ENCODE measurements around the gene TMEM260.
"Not testable (repeated sequence)": the region's sequence is repeated elsewhere in the genome, so short reads cannot be mapped to it uniquely, and the experiment has no call there.

Gene TMEM260

DNA sequence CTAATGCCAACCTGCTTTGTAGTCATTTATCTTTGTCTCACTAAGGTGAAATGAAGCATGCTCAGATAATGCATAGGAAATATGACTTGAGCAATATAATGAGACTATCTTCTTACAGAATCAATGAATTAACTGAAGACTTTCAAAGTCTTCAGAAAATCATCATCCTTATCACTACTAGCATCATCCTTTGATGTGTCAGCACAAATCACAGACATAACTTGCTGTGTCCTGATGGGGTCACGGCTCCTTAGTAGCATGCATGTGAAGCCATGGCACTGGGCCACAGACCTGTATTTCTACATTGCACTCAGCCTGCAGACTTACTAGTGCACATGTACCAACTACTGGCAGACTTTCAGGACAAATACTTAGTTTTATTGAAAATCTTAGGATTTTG is 18.9 kb downstream of the TMEM260 start:
- DNase-seq (ENCODE audit: low spot score), result no peak

DNA sequence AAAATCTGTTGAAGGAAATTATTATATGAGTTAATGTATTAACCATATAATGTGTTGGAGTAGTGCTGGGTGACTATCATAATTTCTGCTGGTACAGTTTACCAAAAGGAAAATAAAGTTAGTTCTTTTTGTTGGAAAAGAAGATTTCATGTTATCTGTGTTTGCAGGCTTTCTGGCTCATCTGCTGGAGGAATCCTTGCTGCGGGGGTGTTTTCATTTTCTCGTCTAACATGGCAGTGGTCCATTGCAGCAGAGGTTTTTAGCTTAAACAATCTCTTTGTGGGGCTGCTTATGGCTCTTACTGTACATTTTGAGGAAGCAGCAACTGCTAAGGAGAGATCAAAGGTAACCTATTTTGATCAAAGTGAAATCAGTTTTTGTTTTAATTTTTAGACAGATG is 24.1 kb downstream of the TMEM260 start:
- no peak for DNase-seq (ENCODE audit: low spot score)

DNA sequence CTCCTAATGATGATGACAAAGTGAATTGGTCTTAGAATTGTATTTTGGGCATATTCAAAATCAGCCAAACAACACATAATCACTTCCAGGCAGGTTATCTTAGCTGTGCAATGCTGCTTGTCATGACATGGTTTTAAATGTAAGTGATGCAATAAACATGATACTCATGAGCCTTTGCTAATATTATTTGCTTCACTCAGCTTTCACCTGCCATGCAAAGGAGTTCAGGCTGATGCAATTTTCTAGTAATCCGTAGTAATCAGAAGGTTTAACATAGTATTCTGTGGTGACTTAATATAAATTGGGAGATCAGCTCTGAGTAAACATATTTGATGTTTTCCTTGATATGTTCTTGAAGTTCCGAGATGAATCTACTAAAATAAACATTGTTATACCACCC is 29.1 kb downstream of the TMEM260 start:
- DNase-seq (ENCODE audit: low spot score), result no peak

DNA sequence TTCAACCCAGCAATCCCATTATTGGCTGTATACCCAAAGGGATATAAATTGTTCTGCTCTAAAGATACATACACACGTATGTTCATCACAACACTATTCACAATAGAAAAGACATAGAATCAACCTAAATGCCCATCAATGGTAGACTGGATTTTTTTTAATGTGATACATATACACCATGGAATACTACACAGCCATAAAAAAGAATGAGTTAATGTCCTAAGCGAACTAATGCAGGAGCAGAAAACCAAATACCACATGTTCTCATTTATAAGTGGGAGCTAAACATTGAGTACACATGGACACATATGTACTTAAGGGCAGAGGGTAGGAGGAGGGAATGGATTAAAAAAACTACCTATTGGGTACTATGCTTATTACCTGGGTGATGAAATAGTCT is 32.1 kb downstream of the TMEM260 start:
- not testable (repeated sequence) for DNase-seq (ENCODE audit: low spot score)

DNA sequence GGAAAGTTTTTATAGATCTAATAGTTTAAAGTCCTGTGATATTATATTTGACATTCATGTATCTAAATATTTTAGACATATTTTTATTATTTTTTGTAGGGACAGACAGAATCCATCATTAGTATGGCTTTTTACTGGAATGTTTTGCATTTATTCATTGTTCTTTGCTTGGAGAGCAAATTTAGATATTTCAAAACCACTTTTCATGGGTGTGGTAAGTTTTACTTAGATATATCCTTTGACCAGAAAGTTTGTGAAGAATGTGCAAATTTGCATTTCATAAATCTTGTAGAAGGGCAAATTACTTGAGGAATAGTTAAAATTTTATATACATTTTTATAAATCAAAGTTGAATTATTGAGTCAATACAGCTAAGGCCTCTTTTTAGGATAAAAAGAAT is 37.5 kb downstream of the TMEM260 start:
- DNase-seq (ENCODE audit: low spot score), result no peak

DNA sequence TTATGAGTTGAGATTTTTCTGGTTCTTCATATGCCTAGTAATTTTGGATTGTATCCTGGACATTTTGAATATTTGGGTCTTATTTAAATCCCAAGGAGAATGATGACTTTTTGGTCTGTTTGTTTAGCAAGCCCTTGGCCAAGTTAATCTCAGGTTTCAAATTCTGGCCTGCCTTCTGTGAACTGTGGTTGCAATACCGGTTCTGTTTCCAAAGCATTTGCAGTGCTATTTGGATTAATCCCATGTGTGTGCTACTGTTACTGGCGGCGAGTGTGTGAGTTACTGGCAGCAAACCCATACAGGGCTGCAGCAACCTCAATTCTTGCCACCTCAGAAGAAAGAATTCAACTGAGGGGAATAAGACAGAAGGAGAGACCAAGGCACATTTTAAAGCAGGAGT is 51.1 kb downstream of the TMEM260 start:
- no peak for DNase-seq (ENCODE audit: low spot score)

DNA sequence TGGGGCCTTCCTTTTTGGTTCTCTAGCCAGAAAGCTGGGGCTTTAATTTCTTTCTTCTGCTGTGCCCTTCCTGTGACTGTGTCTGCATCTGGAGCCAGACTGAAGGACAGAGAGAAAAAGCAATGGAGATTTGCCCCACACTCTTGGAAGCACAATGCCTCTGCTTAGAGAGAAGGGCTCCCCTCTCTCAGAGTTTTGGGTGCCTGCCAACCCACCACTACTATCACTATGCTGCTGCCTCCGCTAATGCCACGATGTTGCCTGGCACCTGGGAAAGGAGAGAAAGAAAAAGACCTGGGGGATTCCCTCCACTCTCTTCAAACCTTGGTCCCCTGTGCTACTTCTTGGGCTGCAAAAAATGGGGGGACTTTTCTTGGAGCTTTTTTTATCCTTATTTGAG is 52.6 kb downstream of the TMEM260 start:
- DNase-seq (ENCODE audit: low spot score), result no peak

DNA sequence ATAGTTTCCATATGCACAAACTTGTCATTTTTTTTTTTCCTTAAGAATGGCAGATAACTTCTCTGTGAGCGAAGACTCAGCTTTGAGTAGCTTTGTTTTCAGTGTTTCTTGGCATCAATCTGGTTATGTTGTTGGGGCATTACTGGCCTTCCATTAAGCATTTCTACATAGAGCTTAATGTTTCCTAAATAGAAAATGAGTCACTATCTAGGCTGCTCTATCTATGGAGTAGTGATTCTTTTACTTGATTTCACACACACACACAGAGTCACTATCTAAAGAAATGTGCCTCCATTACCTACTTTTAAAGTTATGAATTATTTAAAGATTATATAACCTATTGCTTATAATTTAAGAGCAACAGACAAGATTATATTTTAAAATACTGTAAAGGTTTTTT is 53.9 kb downstream of the TMEM260 start:
- DNase-seq (ENCODE audit: low spot score), result no peak

DNA sequence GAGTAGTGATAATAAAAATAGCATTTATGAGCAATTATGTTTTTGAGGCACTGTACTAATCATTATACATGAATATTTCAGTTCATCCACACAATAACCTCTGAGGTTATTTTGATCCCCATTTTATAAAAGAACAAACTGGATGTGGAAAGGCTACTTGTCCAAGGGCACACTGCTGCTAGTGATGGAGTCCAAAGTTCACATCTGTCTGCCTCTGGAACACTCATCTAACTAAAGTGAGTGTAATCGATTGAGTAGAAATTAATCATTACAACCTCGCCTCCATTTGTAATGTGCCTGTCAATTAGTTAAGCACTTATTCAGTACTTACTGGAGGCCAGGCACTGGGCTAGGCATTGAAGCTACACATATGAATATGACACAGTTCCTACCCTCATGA is 55.4 kb downstream of the TMEM260 start:
- DNase-seq (ENCODE audit: low spot score), result no peak

DNA sequence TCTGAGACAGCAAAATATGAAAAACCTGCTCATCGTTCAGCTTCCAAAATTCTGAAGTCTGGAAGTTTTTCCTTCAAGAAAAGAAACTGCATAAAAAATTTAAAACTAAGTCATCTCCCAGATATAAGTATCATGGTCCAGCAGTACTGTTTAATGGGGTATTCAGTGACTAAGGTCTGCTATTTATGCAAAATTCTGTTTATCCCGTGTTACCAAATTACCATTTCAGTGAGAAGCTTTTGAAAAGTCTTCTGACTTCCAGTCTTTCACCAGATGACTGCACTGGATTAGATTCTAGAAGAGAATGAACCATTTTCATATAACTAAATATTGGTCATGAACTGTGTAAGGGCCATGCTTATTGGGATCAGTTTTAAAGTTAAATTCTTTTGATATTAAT is 67.9 kb downstream of the TMEM260 start:
- no peak for DNase-seq (ENCODE audit: low spot score)

DNA sequence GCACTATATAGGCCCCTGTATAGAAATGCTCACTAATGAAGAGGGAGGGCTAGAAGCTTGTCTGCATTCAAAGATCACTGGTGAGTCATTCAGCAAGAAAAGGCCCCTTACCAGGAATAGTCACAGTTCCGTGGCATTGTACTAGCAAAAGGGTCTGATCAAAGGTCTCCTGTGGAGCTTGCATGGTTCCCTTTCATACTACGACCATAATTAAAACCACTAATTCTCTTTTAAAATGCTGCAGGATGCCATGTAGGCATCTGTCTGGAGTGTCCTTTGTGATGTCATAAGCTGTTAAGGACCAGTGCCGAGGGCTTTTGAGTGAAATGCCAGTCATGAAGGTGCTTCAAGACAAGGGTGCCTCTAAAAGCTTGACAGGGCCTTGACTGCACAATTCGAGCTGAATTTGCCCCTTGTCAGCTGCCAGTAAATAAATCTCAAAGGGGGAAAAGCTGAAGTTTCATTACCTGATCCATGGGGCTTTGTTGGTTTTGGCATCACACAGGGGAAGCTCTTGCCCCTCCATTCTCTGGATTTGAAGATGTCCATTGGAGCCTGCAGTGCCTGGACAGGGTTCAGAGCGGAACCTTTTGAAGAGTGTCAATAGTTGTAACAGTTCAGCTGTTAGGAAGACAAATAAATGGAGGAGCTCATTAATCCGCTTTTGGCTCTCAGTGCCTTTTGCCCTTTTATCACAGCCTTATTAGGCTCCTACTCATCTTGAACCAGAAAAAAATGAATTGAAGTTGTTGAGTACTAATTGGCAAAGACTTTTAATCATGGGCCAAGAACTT is 69.1 kb downstream of the TMEM260 start:
- no peak for DNase-seq (ENCODE audit: low spot score)

DNA sequence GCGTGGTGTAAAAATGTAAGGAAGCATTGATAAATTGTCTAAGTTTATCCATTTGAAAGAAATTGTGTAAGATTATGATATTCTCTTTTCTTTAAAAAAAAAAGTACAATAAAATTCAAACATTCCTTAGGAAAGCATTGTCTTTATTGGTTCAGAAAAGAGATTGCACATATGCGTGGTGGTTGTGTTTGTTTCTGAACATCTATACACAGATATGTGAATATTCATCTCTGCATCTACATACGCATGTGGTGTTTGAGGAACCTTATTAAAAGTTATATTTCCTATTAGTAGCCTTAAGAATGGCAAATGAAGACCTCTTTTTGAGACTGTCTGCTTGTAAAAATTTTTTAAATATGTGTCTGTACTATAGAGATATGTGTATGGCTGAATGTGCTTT is 69.8 kb downstream of the TMEM260 start:
- DNase-seq (ENCODE audit: low spot score), result no peak

DNA sequence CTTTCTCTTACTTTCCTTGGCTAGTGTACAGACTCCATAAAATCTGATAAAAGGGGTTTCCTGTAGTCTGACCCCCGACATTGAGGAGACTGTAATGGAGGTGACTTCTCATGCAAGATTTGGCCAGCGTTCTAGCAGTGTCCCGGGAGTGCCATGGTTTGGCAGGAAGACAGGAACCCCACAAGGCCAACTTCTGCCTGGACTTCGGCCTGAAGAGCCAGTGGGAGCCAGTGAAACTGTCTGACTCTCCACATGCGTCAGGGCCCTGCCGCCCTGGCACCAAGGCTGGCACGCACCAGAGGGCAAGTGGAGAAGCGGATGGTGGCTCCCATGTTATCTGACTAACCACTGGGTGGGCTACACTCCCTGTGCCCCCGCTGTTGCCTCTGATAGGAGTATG is 70.5 kb downstream of the TMEM260 start:
- DNase-seq (ENCODE audit: low spot score), result no peak

DNA sequence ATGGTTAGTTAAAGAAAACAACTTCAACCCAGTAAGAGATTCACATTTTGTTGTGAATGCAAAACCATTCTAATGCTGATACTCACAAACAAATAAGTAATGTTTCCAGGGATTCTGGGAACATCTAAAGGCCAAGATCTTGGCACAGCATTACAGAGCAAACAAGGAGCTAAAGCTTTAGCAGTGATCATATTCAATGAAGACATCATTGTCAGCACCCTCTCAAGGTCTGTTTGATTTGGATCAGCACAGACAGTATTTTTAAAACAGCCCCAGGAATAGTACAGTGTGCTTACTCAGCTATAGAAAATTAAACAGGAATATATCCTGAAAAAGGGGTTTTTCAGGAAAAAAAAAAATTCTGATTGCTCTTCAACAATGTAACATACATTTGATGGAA is 71.4 kb downstream of the TMEM260 start:
- DNase-seq (ENCODE audit: low spot score), result no peak

DNA sequence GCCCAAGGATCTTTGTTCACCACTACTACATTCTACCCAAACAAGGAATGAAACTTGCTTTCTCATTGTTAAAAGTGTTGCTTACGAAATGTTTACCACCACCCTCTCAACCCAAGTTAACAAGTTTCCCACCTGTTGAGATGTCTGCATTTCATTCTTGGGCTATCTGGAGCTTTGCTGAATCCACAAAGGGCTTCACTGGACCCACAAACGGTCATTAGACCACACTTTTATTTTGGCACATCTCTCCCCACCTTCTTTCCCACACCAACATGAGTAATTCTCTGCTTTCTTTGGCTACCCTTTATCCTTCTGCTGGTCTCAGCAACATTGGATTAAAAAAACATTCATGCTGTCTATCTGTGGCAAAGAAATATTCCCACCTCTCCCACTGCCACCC is 78.0 kb downstream of the TMEM260 start:
- DNase-seq (ENCODE audit: low spot score), result no peak

DNA sequence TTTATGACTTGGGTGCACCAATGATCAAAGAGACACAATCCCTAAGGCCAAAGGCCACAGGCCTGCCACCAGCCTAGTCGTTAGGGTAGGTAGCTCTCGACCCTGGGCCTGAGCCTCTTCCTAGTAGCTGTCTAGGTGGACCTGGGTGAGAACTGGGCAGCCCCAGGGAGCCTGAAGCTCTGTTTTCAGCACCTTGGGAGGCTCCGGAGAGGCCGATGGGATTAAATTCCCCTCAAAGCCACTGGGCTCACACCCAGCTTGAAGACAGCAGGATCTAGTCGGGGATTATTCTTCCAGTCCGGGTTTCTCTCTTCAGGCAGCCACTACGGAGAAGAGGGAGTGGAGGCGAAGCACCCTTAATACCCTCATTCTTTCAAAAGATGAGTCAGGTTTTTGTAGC is 79.8 kb downstream of the TMEM260 start:
- DNase-seq (ENCODE audit: low spot score), result no peak

DNA sequence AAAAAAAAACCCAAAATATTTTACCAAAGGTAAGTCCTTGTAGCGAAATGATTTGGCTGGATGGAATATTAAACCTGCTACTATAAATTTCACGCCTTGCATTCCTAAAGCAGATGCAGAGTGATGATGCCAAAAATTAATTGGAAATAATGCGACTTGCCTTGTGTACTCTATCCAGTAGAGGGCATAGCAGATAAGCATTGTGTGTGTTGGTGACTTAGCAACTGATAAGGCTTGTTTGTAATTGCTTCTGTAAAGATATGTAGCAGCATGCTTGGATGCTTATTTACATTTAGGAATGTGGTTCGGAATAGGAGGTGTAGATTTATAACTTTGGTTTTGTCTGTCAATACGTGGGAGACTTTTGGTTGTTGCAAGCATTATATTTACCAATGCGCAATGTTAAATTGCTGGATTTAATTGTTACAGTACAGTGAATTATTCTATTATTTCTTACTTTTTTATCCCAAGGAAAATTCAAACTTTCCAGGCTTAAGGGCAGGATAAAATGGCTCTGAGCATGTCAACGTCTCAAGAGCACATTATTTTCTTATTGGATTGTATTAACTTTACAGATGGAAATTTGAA is 80.5 kb downstream of the TMEM260 start:
- DNase-seq (ENCODE audit: low spot score), result peak; percentile 57

DNA sequence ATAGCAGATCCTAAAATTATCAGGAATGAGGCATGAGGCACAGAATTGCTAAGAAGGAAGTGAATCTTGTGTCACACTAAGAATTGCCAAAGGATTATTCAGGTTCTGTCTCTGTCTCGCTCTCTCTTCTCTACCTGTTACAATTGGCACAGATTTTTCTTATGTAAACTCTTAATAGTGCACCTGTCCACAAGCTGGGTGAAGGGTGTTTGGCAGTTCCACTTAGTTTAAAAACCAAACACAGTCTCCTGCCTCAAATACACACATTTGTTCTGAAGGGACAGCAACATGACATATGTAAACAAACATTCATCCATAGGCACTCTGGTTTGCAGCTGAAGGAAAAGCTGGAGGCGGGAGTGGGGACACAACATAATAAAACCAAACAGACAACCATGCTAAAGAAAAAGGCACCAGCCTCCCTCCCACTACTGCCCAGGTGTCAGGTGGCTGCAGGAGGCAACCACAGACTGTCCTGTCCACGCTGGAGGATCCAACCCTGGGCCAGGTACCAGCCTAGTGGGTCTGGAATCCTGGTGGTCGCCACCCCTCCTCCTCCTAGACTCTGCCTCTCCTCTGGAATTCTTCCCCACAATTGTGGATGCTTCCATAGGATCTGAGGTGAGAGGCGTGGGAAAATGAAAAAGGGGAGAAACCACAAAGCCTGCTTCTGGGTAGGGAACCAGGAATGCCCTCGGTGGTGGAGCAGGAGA is 81.2 kb downstream of the TMEM260 start:
- DNase-seq (ENCODE audit: low spot score), result no peak

DNA sequence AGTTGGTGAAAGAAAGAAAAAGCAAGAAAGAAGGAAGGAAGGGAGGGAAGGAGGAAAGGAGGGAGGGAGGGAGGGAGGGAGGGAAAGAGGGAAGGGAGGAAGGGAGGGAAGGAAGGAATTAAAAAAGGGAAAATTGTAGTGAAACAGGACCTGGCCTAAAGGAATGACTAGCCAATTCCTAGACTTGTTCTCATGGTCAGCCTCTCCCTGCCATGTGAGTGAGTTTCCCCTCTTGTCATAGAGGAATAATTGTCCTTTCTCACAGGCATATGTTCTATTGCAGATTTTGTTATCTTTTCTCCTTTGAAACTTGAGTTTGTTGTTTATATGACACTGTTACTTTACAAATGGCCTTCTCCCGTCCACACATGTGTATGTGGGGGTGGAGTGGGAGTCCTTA is 81.9 kb downstream of the TMEM260 start:
- DNase-seq (ENCODE audit: low spot score), result no peak

DNA sequence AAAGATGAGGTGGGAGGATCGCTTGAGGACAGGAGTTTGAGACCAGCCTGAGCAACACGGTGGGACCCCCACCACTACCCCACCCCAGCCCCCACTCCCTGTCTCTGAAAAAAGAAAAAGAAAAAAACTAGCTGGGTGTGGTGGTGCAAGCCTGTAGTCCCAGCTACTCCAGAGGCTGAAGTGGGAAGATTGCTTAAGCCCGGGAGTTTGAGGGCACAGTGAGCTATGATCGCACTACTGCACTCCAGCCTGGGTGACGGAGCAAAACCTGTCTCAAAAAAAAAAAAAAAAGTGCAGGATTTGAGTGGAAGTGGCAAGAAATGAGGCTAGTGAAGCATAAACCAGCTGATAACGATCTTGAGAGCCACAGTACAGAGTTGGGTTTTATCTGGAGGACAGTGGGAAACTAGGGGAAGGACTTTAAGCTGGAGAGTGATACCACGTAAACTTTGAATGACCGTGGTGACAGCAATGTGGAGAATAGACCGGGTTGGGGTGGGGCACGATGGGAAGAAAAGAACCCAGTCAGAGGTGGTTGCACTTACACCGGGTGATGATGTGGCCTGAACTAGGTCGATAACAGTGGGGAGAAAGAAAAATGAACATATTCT is 85.3 kb downstream of the TMEM260 start:
- DNase-seq (ENCODE audit: low spot score), result no peak

DNA sequence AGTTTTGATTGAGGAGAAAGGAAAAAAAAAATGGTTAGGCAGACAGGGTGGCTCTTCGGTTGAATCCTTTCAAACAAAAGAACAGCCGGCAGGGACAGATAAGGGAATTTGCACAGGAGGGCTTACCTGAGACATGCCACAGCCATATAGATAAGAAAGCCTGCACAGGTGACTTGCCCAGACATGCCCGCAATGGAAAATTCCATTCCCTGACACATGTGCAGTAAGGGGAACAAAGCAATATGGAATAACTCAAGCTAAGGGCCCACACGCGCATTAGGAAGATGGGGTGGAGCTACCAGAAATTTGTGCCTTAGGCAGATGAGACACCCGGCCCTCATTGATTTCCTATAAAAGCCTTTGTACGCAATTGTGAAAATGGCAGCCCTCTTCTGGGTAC is 86.7 kb downstream of the TMEM260 start:
- no peak for DNase-seq (ENCODE audit: low spot score)

DNA sequence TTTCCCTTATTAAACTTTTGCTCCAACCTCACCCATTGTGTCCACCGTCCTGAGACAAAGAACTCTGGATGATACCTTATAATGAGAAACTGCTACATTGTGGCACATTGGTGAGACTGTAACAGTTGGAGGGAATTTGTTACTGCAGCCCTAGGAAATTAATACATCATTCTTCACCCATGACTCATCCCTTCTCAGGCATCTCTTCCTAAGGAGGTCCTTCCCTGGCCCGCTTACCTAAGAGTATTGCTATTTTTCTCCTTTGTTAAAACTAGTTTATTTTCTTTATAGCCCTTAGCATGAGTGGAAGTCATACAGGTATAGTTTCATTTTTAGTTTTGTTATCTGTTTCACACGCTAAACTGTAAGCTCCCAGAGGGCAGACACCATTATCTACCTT is 87.1 kb downstream of the TMEM260 start:
- DNase-seq (ENCODE audit: low spot score), result no peak

DNA sequence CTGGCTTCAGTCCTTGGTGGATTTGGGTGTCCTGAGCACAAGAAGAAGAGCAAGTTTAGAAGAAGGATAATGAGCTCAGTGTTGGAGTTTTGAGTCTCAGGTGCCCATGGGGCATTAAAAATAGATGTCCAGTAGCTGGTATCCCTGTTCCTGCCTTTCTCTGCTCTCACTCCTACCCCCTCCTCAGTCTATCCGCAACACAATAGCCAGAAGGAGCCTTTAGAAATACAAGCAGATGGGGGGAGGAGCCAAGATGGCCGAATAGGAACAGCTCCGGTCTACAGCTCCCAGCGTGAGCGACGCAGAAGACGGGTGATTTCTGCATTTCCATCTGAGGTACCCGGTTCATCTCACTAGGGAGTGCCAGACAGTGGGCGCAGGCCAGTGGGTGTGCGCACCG is 87.7 kb downstream of the TMEM260 start:
- not testable (repeated sequence) for DNase-seq (ENCODE audit: low spot score)
